LNCaP clone FGC (cell line): ENCODE data around the gene MLH3.

Experiments
- DNase-seq: peaks from one replicate; pipeline ENCODE4 v3.0.0-alpha.2; 2011; ENCODE audit warnings: low read depth
- H3K4me3 ChIP-seq: 2 replicates; pipeline ENCODE4 v1.5.1; 2011; ENCODE audit warnings: mild to moderate bottlenecking, low read depth, low read length, control low read depth
- CTCF ChIP-seq: IDR thresholded peaks from 2 replicates; pipeline ENCODE4 v1.5.1; 2012; ENCODE audit warnings: mild to moderate bottlenecking; ENCODE audit not compliant: control insufficient read depth, insufficient read depth; ENCODE audit errors: extremely low read depth

Gene MLH3

GRCh38 chr14:74975059-74975810 lies 76.0 kb downstream of the MLH3 start:
- no peak overlapping the region for H3K4me3 ChIP-seq
- DNase-seq: no peak

GRCh38 chr14:74974364-74975058 lies 76.8 kb downstream of the MLH3 start:
- H3K4me3 ChIP-seq: no peak overlapping the region
- DNase-seq: no peak

More at GRCh38 chr14:74975059-74975810, 76.0 kb downstream of the MLH3 start:
- TF ChIP-seq CTCF: no peak

GRCh38 chr14:74973905-74974363 lies 77.3 kb downstream of the MLH3 start:
- H3K4me3 ChIP-seq: no peak overlapping the region
- no peak for TF ChIP-seq CTCF
- DNase-seq: no peak

More at GRCh38 chr14:74974364-74975058, 76.8 kb downstream of the MLH3 start:
- no peak for TF ChIP-seq CTCF

- H3K4me3 ChIP-seq: no peak overlapping the region
- no peak for DNase-seq
- TF ChIP-seq CTCF: no peak
Measured at GRCh38 chr14:74973003-74973653, 78.1 kb downstream of the MLH3 start.

GRCh38 chr14:74968811-74969210 lies 82.5 kb downstream of the MLH3 start:
- TF ChIP-seq CTCF: no peak
- no peak overlapping the region for H3K4me3 ChIP-seq
- no peak for DNase-seq

GRCh38 chr14:74965486-74966153 lies 85.6 kb downstream of the MLH3 start:
- TF ChIP-seq CTCF: no peak
- H3K4me3 ChIP-seq: no peak overlapping the region
- no peak for DNase-seq
